SK-N-SH (cell line): ENCODE results near the gene SZRD1. TPM values are rescaled to one million over a fixed set of nuclear protein-coding genes. Genes with fewer than 3 reads are reported as not detected.

Experiments used
- CTCF ChIA-PET: fragments of 300-600, 350-600 bp; formaldehyde crosslinking; extraction: SDS; loops from one replicate; lab custom pipeline; 2021; lab: Yijun Ruan, JAX
- POLR2A ChIA-PET: fragments of 350-600 bp; sonication (Branson Sonifier 250); formaldehyde crosslinking; extraction: SDS; loops from one replicate; lab custom pipeline; 2020; ENCODE audit warnings: antibody characterized with exemption, inconsistent platforms; lab: Yijun Ruan, JAX
- DNase-seq: peaks from one replicate; pipeline ENCODE4 v3.0.0; 2012
- H2AFZ ChIP-seq: fragments of 200-600 bp; sonication (generic); 2 replicates; pipeline ENCODE4 v1.8.1; 2016; ENCODE audit warnings: antibody characterized with exemption, mild to moderate bottlenecking, low read depth
- H3F3A ChIP-seq: fragments of 200-600 bp; sonication (generic); replicated peaks from 2 replicates; pipeline ENCODE3; 2016; ENCODE audit warnings: antibody characterized with exemption, mild to moderate bottlenecking; ENCODE audit not compliant: insufficient read depth
- H3K27ac ChIP-seq, 2 experiments: fragments of 200-500 bp in 1 of 2; fragments of 200-600 bp in 1 of 2; sonication (Bioruptor generic) in 1 of 2; sonication (generic), shearing (Covaris generic) in 1 of 2; 2 replicates each; pipeline versions ENCODE4 v1.5.1 to v1.6.1; 2014 to 2016; ENCODE audit warnings: low read depth in 2 of 2, inconsistent platforms in 1 of 2, low read length in 1 of 2, mild to moderate bottlenecking in 1 of 2, mixed read lengths in 1 of 2
- H3K27me3 ChIP-seq: fragments of 200-600 bp; sonication (generic), shearing (Covaris generic); 2 replicates; pipeline ENCODE4 v1.6.1; 2016; ENCODE audit warnings: mixed run types; ENCODE audit not compliant: insufficient read depth
- H3K36me3 ChIP-seq, 2 experiments: fragments of 200-500 bp in 1 of 2; fragments of 200-600 bp in 1 of 2; sonication (Bioruptor generic) in 1 of 2; sonication (generic) in 1 of 2; replicated peaks in 1 of 2; 2 replicates each; pipeline versions ENCODE3 to v1.5.1; 2014 to 2016; ENCODE audit warnings: low read length in 1 of 2, mild to moderate bottlenecking in 1 of 2; ENCODE audit not compliant: insufficient read depth in 2 of 2, control insufficient read depth in 1 of 2
- H3K4me1 ChIP-seq, 2 experiments: fragments of 200-500 bp in 1 of 2; fragments of 200-600 bp in 1 of 2; sonication (Bioruptor generic) in 1 of 2; sonication (generic), shearing (Covaris generic) in 1 of 2; 2 replicates each; pipeline versions ENCODE4 v1.5.1 to v1.6.1; 2014 to 2016; ENCODE audit warnings: low read depth in 1 of 2, low read length in 1 of 2, mixed run types in 1 of 2; ENCODE audit not compliant: insufficient read depth in 2 of 2, control insufficient read depth in 1 of 2
- H3K4me2 ChIP-seq: fragments of 200-600 bp; sonication (generic), shearing (Covaris generic); 2 replicates; pipeline ENCODE4 v1.6.1; 2017; ENCODE audit warnings: mixed run types
- H3K4me3 ChIP-seq, 2 experiments: fragments of 200-500 bp in 1 of 2; fragments of 200-600 bp in 1 of 2; sonication (Bioruptor generic) in 1 of 2; sonication (generic), shearing (Covaris generic) in 1 of 2; 2 replicates each; pipeline versions ENCODE4 v1.5.1 to v1.8.1; 2014 to 2016; ENCODE audit warnings: low read depth in 2 of 2, inconsistent platforms in 1 of 2, low read length in 1 of 2, mild to moderate bottlenecking in 1 of 2, mixed read lengths in 1 of 2, moderate library complexity in 1 of 2
- H3K79me2 ChIP-seq: fragments of 200-600 bp; sonication (generic); 2 replicates; pipeline ENCODE4 v1.8.1; 2017; ENCODE audit warnings: mild to moderate bottlenecking; ENCODE audit not compliant: insufficient read depth
- H3K9ac ChIP-seq: fragments of 200-600 bp; sonication (generic); 2 replicates; pipeline ENCODE4 v1.6.1; 2017; ENCODE audit warnings: mixed run types
- H3K9me2 ChIP-seq: fragments of 200-600 bp; sonication (generic); 2 replicates; pipeline ENCODE4 v1.6.1; 2017; ENCODE audit warnings: mixed run types
- H3K9me3 ChIP-seq: fragments of 200-600 bp; sonication (generic); 2 replicates; pipeline ENCODE4 v1.6.1; 2017; ENCODE audit warnings: mixed run types, mild to moderate bottlenecking, moderate library complexity
- H4K20me1 ChIP-seq: fragments of 200-600 bp; sonication (generic); 2 replicates; pipeline ENCODE4 v1.6.1; 2017; ENCODE audit warnings: mild to moderate bottlenecking, mixed run types; ENCODE audit not compliant: insufficient read depth
- CTCF ChIP-seq: fragments of 200-600 bp; sonication (generic); IDR thresholded peaks from 2 replicates; pipeline ENCODE4 v1.6.1; 2017; ENCODE audit warnings: antibody characterized with exemption, mild to moderate bottlenecking, moderate library complexity
- ELF1 ChIP-seq: IDR thresholded peaks from 2 replicates; pipeline ENCODE4 v1.4.0; 2012
- EP300 ChIP-seq, 2 experiments: IDR thresholded peaks; 2 replicates each; pipeline versions ENCODE4 v1.4.0 to v1.6.1; 2012; ENCODE audit warnings: borderline replicate concordance in 1 of 2, low read depth in 1 of 2, low read length in 1 of 2
- EZH2phosphoT487 ChIP-seq: fragments of 200-600 bp; sonication (generic); IDR thresholded peaks from 2 replicates; pipeline ENCODE4 v1.6.1; 2017; ENCODE audit warnings: low read depth, mixed run types, mild to moderate bottlenecking, antibody characterized with exemption, moderate library complexity, borderline replicate concordance
- FOXJ3 ChIP-seq: sonication (generic); formaldehyde crosslinking; IDR thresholded peaks from 2 replicates; pipeline ENCODE4 v1.5.1; 2020; ENCODE audit warnings: mild to moderate bottlenecking, missing genetic modification reagents
- GABPA ChIP-seq: IDR thresholded peaks from 2 replicates; pipeline ENCODE4 v1.4.0; 2012; ENCODE audit warnings: low read depth, mild to moderate bottlenecking
- GATA2 ChIP-seq: sonication (generic); formaldehyde crosslinking; IDR thresholded peaks from 2 replicates; pipeline ENCODE4 v1.5.0; 2020; ENCODE audit warnings: mild to moderate bottlenecking, missing genetic modification reagents
- IRF3 ChIP-seq: fragments of 150-350 bp; IDR thresholded peaks from 2 replicates; pipeline ENCODE4 v1.6.1; 2016; ENCODE audit warnings: mild to moderate bottlenecking, low read depth, low read length
- MXI1 ChIP-seq: IDR thresholded peaks from 2 replicates; pipeline ENCODE4 v1.6.1; 2012; ENCODE audit warnings: mild to moderate bottlenecking, low read depth, low read length, improper control_type of control experiment
- NFIC ChIP-seq: IDR thresholded peaks from 2 replicates; pipeline ENCODE4 v1.4.0; 2012; ENCODE audit warnings: borderline replicate concordance
- NRF1 ChIP-seq: IDR thresholded peaks from 2 replicates; pipeline ENCODE4 v1.6.1; 2012; ENCODE audit warnings: low read depth, mild to moderate bottlenecking, low read length
- RAD21 ChIP-seq: IDR thresholded peaks from 2 replicates; pipeline ENCODE4 v1.6.1; 2012; ENCODE audit warnings: mild to moderate bottlenecking, low read length
- RCOR1 ChIP-seq: fragments of 150-350 bp; IDR thresholded peaks from 2 replicates; pipeline ENCODE4 v1.6.1; 2017; ENCODE audit warnings: antibody characterized with exemption, low read length
- RFX5 ChIP-seq: IDR thresholded peaks from 2 replicates; pipeline ENCODE4 v1.6.1; 2012; ENCODE audit warnings: mild to moderate bottlenecking, improper control_type of control experiment, low read length
- RXRA ChIP-seq: IDR thresholded peaks from 2 replicates; pipeline ENCODE4 v1.4.0; 2012; ENCODE audit warnings: low read depth, mild to moderate bottlenecking, borderline replicate concordance
- SIN3A ChIP-seq: IDR thresholded peaks from 2 replicates; pipeline ENCODE4 v1.6.1; 2012; ENCODE audit warnings: low read depth, mild to moderate bottlenecking, low read length, moderate library complexity, borderline replicate concordance
- SMC3 ChIP-seq: IDR thresholded peaks from 2 replicates; pipeline ENCODE4 v1.6.1; 2012; ENCODE audit warnings: low read depth, low read length, improper control_type of control experiment
- WGBS: methylation state at CpG from one replicate; pipeline ENCODE4 v1.1.6; 2017; ENCODE audit warnings: low lambda C conversion rate; 5-methylcytosine and 5-hydroxymethylcytosine counted together
- polyA plus RNA-seq, 3 experiments: library from polyadenylated mRNA; depleted of rRNA; stranded (reverse); fragments of >200 nt; gene quantifications; 2 replicates each; pipeline ENCODE4 v1.2.3, GENCODE V29; 2012
- TF ChIP-seq, protein P1 (sequence below): IDR thresholded peaks from 2 replicates; pipeline ENCODE4 v1.6.1; 2012; ENCODE audit warnings: mild to moderate bottlenecking, low read depth, low read length, moderate library complexity
- TF ChIP-seq, protein P2 (sequence below): IDR thresholded peaks from 2 replicates; pipeline ENCODE4 v1.4.0; 2012; ENCODE audit warnings: low read depth, borderline replicate concordance

The SZRD1 gene
- polyA plus RNA-seq, 1 of the 3 experiments (the other 2 are of a cell fraction) = 119 TPM

DNA sequence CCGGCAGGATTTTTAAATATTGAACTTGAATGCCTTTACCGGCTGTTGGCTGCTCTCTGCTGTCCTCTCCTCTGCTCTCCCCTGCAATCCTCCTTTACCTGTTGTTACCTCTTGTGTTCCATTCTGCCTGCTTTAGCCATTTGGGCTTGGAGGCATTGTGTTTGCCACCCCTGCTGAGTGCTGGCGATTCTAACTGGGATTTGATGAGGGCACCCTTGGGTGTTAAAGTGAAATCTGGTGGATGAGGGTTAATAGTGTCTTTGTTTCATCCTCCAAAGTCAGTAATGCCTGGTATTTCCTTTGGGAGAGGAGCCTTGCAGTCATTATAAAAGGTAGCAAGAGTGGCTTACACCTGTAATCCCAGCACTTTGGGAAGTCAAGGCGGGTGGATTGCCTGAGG is 9.9 kb downstream of the SZRD1 start:
- 78% methylated on average over 4 of the region's 4 CpGs for WGBS
- Histone ChIP-seq H3K27me3 (no peaks in the 10 kb centered on the region), H3K27ac (no peak overlapping the region; a peak in 1 of 4 replicates), H3K4me3 (no peak overlapping the region), H3K36me3 (peaks cover 2 to 5% of the 10 kb centered on the region in 2 experiments), H3K9ac (no peak overlapping the region), H3K4me1 (peaks cover 10 to 42% of the 10 kb centered on the region in 2 experiments; a peak in 3 of 4 replicates), H3K79me2 (peaks cover 100% of the 10 kb centered on the region), H2AFZ (no peak overlapping the region), H3K9me2 (no peaks in the 10 kb centered on the region), H3K4me2 (no peak overlapping the region), H3K9me3 (no peaks in the 10 kb centered on the region), H3F3A (peaks cover 36% of the 10 kb centered on the region), H4K20me1 (peaks cover 90% of the 10 kb centered on the region)
- TF ChIP-seq IRF3 = no peak
- TF ChIP-seq RFX5 = no peak
- TF ChIP-seq RXRA = no peak
- TF ChIP-seq RCOR1 = no peak
- TF ChIP-seq GATA2 (CRISPR knock-in tag) = no peak
- no peak for TF ChIP-seq SMC3
- no peak for TF ChIP-seq EP300 (IDR thresholded peaks at IDR 0.05; ENCODE audit: borderline replicate concordance in 1 of 2, low read depth in 1 of 2, low read length in 1 of 2)
- no peak for TF ChIP-seq RAD21
- TF ChIP-seq EZH2phosphoT487 = no peak
- TF ChIP-seq, protein P1, sequence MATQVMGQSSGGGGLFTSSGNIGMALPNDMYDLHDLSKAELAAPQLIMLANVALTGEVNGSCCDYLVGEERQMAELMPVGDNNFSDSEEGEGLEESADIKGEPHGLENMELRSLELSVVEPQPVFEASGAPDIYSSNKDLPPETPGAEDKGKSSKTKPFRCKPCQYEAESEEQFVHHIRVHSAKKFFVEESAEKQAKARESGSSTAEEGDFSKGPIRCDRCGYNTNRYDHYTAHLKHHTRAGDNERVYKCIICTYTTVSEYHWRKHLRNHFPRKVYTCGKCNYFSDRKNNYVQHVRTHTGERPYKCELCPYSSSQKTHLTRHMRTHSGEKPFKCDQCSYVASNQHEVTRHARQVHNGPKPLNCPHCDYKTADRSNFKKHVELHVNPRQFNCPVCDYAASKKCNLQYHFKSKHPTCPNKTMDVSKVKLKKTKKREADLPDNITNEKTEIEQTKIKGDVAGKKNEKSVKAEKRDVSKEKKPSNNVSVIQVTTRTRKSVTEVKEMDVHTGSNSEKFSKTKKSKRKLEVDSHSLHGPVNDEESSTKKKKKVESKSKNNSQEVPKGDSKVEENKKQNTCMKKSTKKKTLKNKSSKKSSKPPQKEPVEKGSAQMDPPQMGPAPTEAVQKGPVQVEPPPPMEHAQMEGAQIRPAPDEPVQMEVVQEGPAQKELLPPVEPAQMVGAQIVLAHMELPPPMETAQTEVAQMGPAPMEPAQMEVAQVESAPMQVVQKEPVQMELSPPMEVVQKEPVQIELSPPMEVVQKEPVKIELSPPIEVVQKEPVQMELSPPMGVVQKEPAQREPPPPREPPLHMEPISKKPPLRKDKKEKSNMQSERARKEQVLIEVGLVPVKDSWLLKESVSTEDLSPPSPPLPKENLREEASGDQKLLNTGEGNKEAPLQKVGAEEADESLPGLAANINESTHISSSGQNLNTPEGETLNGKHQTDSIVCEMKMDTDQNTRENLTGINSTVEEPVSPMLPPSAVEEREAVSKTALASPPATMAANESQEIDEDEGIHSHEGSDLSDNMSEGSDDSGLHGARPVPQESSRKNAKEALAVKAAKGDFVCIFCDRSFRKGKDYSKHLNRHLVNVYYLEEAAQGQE = no peak
- no peak for TF ChIP-seq NRF1
- CTCF ChIA-PET = no interaction called here
- POLR2A ChIA-PET = no interaction called here
- no peak for DNase-seq

GRCh38 chr1:16378443-16378842 is 11.4 kb downstream of the SZRD1 start:
- H3K27me3 ChIP-seq = no peaks in the 10 kb centered on the region
- no peaks in the 10 kb centered on the region for H3K9me2 ChIP-seq
- DNase-seq = no peak
- peaks cover 92% of the 10 kb centered on the region for H4K20me1 ChIP-seq
- H3K36me3 ChIP-seq = peaks cover 0 to 9% of the 10 kb centered on the region in 2 experiments
- POLR2A ChIA-PET = interaction anchor here (1.5 kb wide), 1 partner anchor 8 kb away, joined by 3 read pairs; no protein-coding TSS in a partner anchor
- H3K4me3 ChIP-seq = no peak overlapping the region
- H3K79me2 ChIP-seq = peaks cover 100% of the 10 kb centered on the region
- TF ChIP-seq CTCF (no peak), ELF1 (no peak), EZH2phosphoT487 (no peak), RCOR1 (no peak), GABPA (no peak), MXI1 (no peak), IRF3 (no peak), RFX5 (no peak), FOXJ3 (CRISPR knock-in tag) (no peak), GATA2 (CRISPR knock-in tag) (no peak), EP300 (IDR thresholded peaks at IDR 0.05; ENCODE audit: borderline replicate concordance in 1 of 2, low read depth in 1 of 2, low read length in 1 of 2) (no peak), SIN3A (no peak), NFIC (no peak)
- TF ChIP-seq, protein P2, sequence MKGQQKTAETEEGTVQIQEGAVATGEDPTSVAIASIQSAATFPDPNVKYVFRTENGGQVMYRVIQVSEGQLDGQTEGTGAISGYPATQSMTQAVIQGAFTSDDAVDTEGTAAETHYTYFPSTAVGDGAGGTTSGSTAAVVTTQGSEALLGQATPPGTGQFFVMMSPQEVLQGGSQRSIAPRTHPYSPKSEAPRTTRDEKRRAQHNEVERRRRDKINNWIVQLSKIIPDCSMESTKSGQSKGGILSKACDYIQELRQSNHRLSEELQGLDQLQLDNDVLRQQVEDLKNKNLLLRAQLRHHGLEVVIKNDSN = no peak
- 85% methylated on average over 5 of the region's 7 CpGs for WGBS
- no peak overlapping the region for H3K27ac ChIP-seq
- peaks cover 30% of the 10 kb centered on the region for H3F3A ChIP-seq
- no peaks in the 10 kb centered on the region for H3K9me3 ChIP-seq
- H3K4me1 ChIP-seq = peaks cover 10 to 34% of the 10 kb centered on the region in 2 experiments; a peak in 3 of 4 replicates
- H3K9ac ChIP-seq = no peak overlapping the region
- no peak overlapping the region for H3K4me2 ChIP-seq
- CTCF ChIA-PET = interaction anchor here (0.9 kb wide), 1 partner anchor 10 kb away, joined by 4 read pairs; no protein-coding TSS in a partner anchor
- no peak overlapping the region for H2AFZ ChIP-seq
